HepG2 (cell line): ENCODE measurements around the gene PISD. TPM values are rescaled to one million over a fixed set of nuclear protein-coding genes. Genes with fewer than 3 reads are reported as not detected.

Source experiments
- AHDC1 ChIP-seq: sonication (generic); formaldehyde crosslinking; IDR thresholded peaks from 2 replicates; pipeline ENCODE4 v1.5.1; 2020; ENCODE audit warnings: mild to moderate bottlenecking, missing genetic modification reagents, borderline replicate concordance
- ARID5B ChIP-seq: IDR thresholded peaks from 2 replicates; pipeline ENCODE4 v1.4.0; 2020; ENCODE audit warnings: mild to moderate bottlenecking, missing genetic modification reagents
- CBFB ChIP-seq: sonication (generic); formaldehyde crosslinking; IDR thresholded peaks from 2 replicates; pipeline ENCODE4 v1.4.0; 2020; ENCODE audit warnings: missing genetic modification reagents
- EP300 ChIP-seq, 3 experiments: sonication (generic) in 1 of 3; formaldehyde crosslinking in 1 of 3; IDR thresholded peaks; 2 replicates each; pipeline versions ENCODE4 v1.5.1 to v1.6.1; 2011 to 2020; ENCODE audit warnings: low read depth in 2 of 3, low read length in 2 of 3, borderline replicate concordance in 1 of 3, improper control_type of control experiment in 1 of 3, mild to moderate bottlenecking in 1 of 3, missing genetic modification reagents in 1 of 3, moderate library complexity in 1 of 3
- FOSL2 ChIP-seq: sonication (generic); formaldehyde crosslinking; IDR thresholded peaks from 2 replicates; pipeline ENCODE4 v1.4.0; 2020; ENCODE audit warnings: missing genetic modification reagents
- HNF4A ChIP-seq: sonication (generic); formaldehyde crosslinking; IDR thresholded peaks from 2 replicates; pipeline ENCODE4 v1.4.0; 2020; ENCODE audit warnings: missing genetic modification reagents
- RARA ChIP-seq: IDR thresholded peaks from 2 replicates; pipeline ENCODE4 v1.6.1; 2016; ENCODE audit warnings: missing genetic modification reagents, missing compliant biosample characterization
- SALL1 ChIP-seq: sonication (generic); formaldehyde crosslinking; IDR thresholded peaks from 2 replicates; pipeline ENCODE4 v1.8.0; 2022; ENCODE audit warnings: mild to moderate bottlenecking, missing genetic modification reagents
- TEAD3 ChIP-seq: optimal IDR thresholded peaks from 2 replicates; pipeline ENCODE3; 2016; ENCODE audit warnings: borderline replicate concordance
- ZNF280B ChIP-seq: sonication (generic); formaldehyde crosslinking; IDR thresholded peaks from 2 replicates; pipeline ENCODE4 v1.5.0; 2020; ENCODE audit warnings: missing genetic modification reagents, mild to moderate bottlenecking, borderline replicate concordance
- ZNF850 ChIP-seq: sonication (generic); formaldehyde crosslinking; conservative IDR thresholded peaks from 2 replicates; pipeline ENCODE4 v1.9.0; 2021; ENCODE audit warnings: mild to moderate bottlenecking, missing genetic modification reagents
- polyA plus RNA-seq, 8 experiments: library from polyadenylated mRNA; depleted of rRNA in 3 of 8; stranded (reverse) in 7 of 8; unstranded in 1 of 8; fragments of >200 nt; fragmentation: Illumina TruSeq in 4 of 8; extraction: Trizol in 4 of 8; gene quantifications; 2 replicates each; pipeline versions ENCODE4 v1.2.1 to v1.2.3, GENCODE V29; 2011 to 2016; ENCODE audit warnings: low read depth in 4 of 8, missing spikeins in 1 of 8, mixed read lengths in 1 of 8; ENCODE audit not compliant: insufficient read depth in 1 of 8
- total RNA-seq, 5 experiments: library from RNA; depleted of rRNA; stranded (reverse); fragments of >200 nt; fragmentation: Illumina TruSeq; extraction: Trizol; gene quantifications; 2 replicates each; pipeline ENCODE4 v1.2.3, GENCODE V29; 2016; ENCODE audit warnings: low read depth in 1 of 5

Gene PISD
- total and polyA plus RNA-seq, 2 of the 13 experiments (the other 11 are each of a cell fraction or from before 2014, with no cell fraction given) = 30.1 to 47.7 TPM

- TF ChIP-seq AHDC1 (CRISPR knock-in tag) = peak; percentile 52; the same call in 1 of the 2 replicates
- TF ChIP-seq EP300 (IDR thresholded peaks at IDR 0.05; ENCODE audit: low read depth in 2 of 2, low read length in 2 of 2) = peak in 1 of 2 experiments; percentile 22; a peak in 1 of 4 replicates
- TF ChIP-seq EP300 (CRISPR knock-in tag; IDR thresholded peaks at IDR 0.05; ENCODE audit: borderline replicate concordance) = no peak
- TF ChIP-seq SALL1 (CRISPR knock-in tag) = 0 out of 2 replicates have a peak, but pooled peaks have one; percentile 27
- TF ChIP-seq ZNF280B (CRISPR knock-in tag) = no peak
- peak; percentile 13; the same call in 1 of the 2 replicates for TF ChIP-seq HNF4A (CRISPR knock-in tag)
- TF ChIP-seq TEAD3 (CRISPR knock-in tag) = peak; percentile 62
- 0 out of 2 replicates have a peak, but pooled peaks have one; percentile 47 for TF ChIP-seq ZNF850 (CRISPR knock-in tag)
- peak; percentile 33 for TF ChIP-seq ARID5B (CRISPR knock-in tag)
- peak; percentile 72 for TF ChIP-seq FOSL2 (CRISPR knock-in tag)
- peak; percentile 52; the same call in 1 of the 2 replicates for TF ChIP-seq RARA (CRISPR knock-in tag)
- no peak for TF ChIP-seq CBFB (CRISPR knock-in tag)
Measured at GRCh38 chr22:31583861-31584485, 78.0 kb downstream of the PISD start (continued).
